Neural progenitor cell (in vitro differentiated cells): Measurements from ENCODE around the gene SPTBN2.

ENCODE experiments used
- CTCF ChIP-seq: fragments of 200-600 bp; sonication (generic); IDR thresholded peaks from 2 replicates; pipeline ENCODE4 v1.5.1; 2017; ENCODE audit warnings: antibody characterized with exemption, mild to moderate bottlenecking
- EZH2phosphoT487 ChIP-seq: fragments of 200-600 bp; sonication (generic); IDR thresholded peaks from 2 replicates; pipeline ENCODE4 v1.6.1; 2017; ENCODE audit warnings: antibody characterized with exemption

- no peak for TF ChIP-seq EZH2phosphoT487
- TF ChIP-seq CTCF: no peak
Observed at GRCh38 chr11:66685276-66686099, 43.5 kb downstream of the SPTBN2 start.
